Measurements from ENCODE around the gene CCHCR1. TPM values are rescaled to one million over a fixed set of nuclear protein-coding genes. Genes with fewer than 3 reads are reported as not detected.

The CCHCR1 gene
- total RNA-seq, 2 donors from 2014 or later, result 20.3 to 37.4 TPM

DNA sequence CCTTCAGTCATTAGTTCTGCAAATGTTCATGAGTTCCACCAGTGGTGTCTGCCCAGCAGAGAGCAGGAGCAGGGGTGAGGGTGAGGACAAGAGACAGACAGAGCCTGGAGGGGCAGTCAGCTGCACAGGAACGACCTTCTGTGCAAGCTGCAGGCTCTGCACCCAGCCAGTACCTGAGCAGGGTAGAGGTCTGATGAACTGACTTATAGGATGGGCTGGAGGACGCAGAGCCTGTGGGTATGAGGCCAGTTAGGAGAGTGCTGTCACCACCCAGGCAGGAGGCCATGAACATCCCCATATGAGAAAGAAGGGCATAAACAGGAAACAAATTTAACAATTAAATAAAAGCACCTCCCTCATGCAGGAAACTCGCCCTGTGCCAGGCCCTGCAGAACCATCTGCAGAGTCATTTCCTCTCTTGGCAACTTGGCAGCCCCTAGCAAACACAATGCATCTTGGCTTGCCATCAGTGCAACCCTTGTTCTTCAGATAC is 63.2 kb downstream of the CCHCR1 start:
- H3K27me3 ChIP-seq (replicated peaks; ENCODE audit: insufficient read depth), result no peaks in the 10 kb centered on the region
- intact Hi-C loops (cut with DNase I), result no loop called here
- DNase-seq (ENCODE audit: low spot score), result peak; percentile 47
- no peaks in the 10 kb centered on the region for H3K9me3 ChIP-seq
- no peaks in the 10 kb centered on the region for H3K4me1 ChIP-seq (replicated peaks)
- H3K36me3 ChIP-seq, result no peaks in the 10 kb centered on the region
- no peak overlapping the region for H3K4me3 ChIP-seq
- no peak for TF ChIP-seq POLR2A (IDR thresholded peaks at IDR 0.05)
- TF ChIP-seq POLR2AphosphoS5 (IDR thresholded peaks at IDR 0.05), result peak; percentile 58
- TF ChIP-seq, protein P1, sequence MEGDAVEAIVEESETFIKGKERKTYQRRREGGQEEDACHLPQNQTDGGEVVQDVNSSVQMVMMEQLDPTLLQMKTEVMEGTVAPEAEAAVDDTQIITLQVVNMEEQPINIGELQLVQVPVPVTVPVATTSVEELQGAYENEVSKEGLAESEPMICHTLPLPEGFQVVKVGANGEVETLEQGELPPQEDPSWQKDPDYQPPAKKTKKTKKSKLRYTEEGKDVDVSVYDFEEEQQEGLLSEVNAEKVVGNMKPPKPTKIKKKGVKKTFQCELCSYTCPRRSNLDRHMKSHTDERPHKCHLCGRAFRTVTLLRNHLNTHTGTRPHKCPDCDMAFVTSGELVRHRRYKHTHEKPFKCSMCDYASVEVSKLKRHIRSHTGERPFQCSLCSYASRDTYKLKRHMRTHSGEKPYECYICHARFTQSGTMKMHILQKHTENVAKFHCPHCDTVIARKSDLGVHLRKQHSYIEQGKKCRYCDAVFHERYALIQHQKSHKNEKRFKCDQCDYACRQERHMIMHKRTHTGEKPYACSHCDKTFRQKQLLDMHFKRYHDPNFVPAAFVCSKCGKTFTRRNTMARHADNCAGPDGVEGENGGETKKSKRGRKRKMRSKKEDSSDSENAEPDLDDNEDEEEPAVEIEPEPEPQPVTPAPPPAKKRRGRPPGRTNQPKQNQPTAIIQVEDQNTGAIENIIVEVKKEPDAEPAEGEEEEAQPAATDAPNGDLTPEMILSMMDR (IDR thresholded peaks at IDR 0.05), result no peak
- WGBS, result 41% methylated on average over 3 of the region's 3 CpGs
- H3K27ac ChIP-seq, result peak overlapping the region in 1 of 2 donors; percentile 10

DNA sequence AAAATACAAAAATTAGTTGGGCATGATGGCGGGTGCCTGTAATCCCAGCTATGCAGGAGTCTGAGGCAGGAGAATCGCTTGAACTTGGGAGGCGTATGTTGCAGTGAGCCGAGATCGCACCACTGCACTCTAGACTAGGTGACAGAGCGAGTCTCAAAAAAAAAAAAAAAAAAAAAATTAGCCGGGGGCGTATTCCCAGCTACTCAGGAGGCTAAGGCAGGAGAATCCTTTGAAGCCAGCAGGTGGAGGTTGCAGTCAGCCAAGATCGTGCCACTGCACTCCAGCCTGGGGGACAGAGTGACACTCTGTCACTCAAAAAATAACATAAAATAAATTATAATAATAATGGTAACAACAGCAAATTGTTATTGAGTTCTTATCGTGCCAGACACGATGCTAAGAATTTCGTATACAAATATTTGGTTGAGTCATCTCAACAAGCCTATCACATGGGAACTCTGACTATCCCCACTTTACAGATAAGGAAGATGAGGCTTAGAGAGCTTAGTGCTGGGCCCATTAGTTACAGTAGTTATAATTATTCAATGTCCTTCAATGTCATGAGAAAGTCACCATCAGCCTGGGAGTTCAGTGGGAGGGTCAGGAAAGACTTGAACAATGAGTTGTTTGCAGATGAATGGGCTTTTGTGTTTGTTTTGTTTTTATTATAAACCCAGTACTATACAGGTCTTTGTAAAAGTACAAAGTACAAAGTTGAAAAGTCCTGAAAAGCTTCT is 64.7 kb downstream of the CCHCR1 start:
- WGBS, result 83% methylated on average over 12 of the region's 12 CpGs
- intact Hi-C loops (cut with DNase I), result no loop called here

More for the DNA sequence above, 64.7 kb downstream of the CCHCR1 start:
- no peaks in the 10 kb centered on the region for H3K4me1 ChIP-seq (replicated peaks)
- H3K36me3 ChIP-seq, result no peaks in the 10 kb centered on the region
- DNase-seq (ENCODE audit: low spot score), result no peak
- no peaks in the 10 kb centered on the region for H3K9me3 ChIP-seq
- H3K4me3 ChIP-seq, result no peak overlapping the region
- TF ChIP-seq, protein P1 (IDR thresholded peaks at IDR 0.05), result no peak
- TF ChIP-seq POLR2A (IDR thresholded peaks at IDR 0.05) (no peak), POLR2AphosphoS5 (IDR thresholded peaks at IDR 0.05) (no peak)
- no peak overlapping the region for H3K27ac ChIP-seq
- H3K27me3 ChIP-seq (replicated peaks; ENCODE audit: insufficient read depth), result no peaks in the 10 kb centered on the region

Small RNAs within 50 kb of the gene (small RNA-seq; reads per million reads assigned to genes)
- 0 reads per million in 2 donors for gene POLR2LP1

Other genes with a start within 250 kb of the CCHCR1 start
- 10 to 100 TPM; 19.0 to 26.2 TPM for gene GTF2H4, start 249.6 kb downstream of the CCHCR1 start, total RNA-seq
- gene VARS2, start 243.6 kb downstream of the CCHCR1 start, total RNA-seq, result 10 to 100 TPM; 15.8 to 27.0 TPM
- not detected for gene SFTA2, start 225.6 kb downstream of the CCHCR1 start, total RNA-seq
- gene MUCL3, start 216.8 kb downstream of the CCHCR1 start, total RNA-seq, result not detected
- gene MUC21, start 174.1 kb downstream of the CCHCR1 start, total RNA-seq, result under 1 TPM in 1 of 2 donors, not detected in 1; 0.28 TPM
- under 1 TPM in 1 of 2 donors, not detected in 1; 0.17 TPM for gene MUC22, start 147.3 kb downstream of the CCHCR1 start, total RNA-seq
- gene C6orf15, start 45.2 kb downstream of the CCHCR1 start, total RNA-seq, result under 1 TPM in 1 of 2 donors, not detected in 1; 0.51 TPM
- gene PSORS1C1, start 43.0 kb downstream of the CCHCR1 start, total RNA-seq, result 1 to 10 TPM; 1.2 to 3.5 TPM
- gene CDSN, start 37.4 kb downstream of the CCHCR1 start, total RNA-seq, result 1 to 10 TPM in 1 of 2 donors, under 1 TPM in 1; 0.50 to 1.5 TPM
- not detected for gene PSORS1C2, start 18.7 kb downstream of the CCHCR1 start, total RNA-seq
- 10 to 100 TPM in 1 of 2 donors, 1 to 10 TPM in 1; 7.6 to 10.0 TPM for gene TCF19, start 787 bp upstream of the CCHCR1 start, total RNA-seq
- 10 to 100 TPM in 1 of 2 donors, 1 to 10 TPM in 1; 3.4 to 21.5 TPM for gene POU5F1, start 12.9 kb upstream of the CCHCR1 start, total RNA-seq
- gene HLA-C, start 114.3 kb upstream of the CCHCR1 start, total RNA-seq, result 100 to 1,000 TPM; 272 to 682 TPM
- gene HLA-B, start 199.4 kb upstream of the CCHCR1 start, total RNA-seq, result 100 to 1,000 TPM; 846 to 899 TPM
- 10 to 100 TPM; 16.1 to 22.8 TPM for gene MICA, start 245.8 kb upstream of the CCHCR1 start, total RNA-seq

Measured in prostate gland (tissue), 2 donors.